NAMALWA (cell line): Measurements from ENCODE around the gene LEMD3.

ENCODE experiments used
- DNase-seq: peaks from one replicate; pipeline ENCODE4 v3.0.0-alpha.2; 2015; ENCODE audit warnings: low spot score

The LEMD3 gene

GRCh38 chr12:65170209-65170881 is 962 bp downstream of the LEMD3 start:
- peak; percentile 76 for DNase-seq

DNA sequence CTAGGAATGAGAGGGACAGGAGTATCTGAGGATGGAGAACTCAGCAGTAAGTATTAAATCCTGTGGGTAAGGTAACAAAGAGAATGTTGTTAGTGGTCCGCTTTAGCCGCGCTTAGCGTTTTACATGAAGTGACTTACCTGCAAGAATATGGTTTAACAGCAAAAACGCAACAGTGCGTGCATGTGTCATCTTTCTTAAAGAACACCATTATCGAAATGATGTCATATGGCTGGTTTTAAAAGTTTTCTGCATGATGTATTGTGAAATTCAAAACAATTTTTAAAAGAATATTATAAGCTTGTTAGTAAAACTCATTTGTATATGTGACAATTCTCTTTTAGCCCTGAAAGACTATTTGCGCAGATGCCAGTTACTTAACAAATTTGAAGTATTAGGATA is 1.7 kb downstream of the LEMD3 start:
- no peak for DNase-seq

- peak; percentile 62 for DNase-seq
These were observed 2.5 kb downstream of the LEMD3 start for GRCh38 chr12:65171870-65172269.

- no peak for DNase-seq
These were observed 6.0 kb downstream of the LEMD3 start for GRCh38 chr12:65175385-65175784.

GRCh38 chr12:65182012-65182739 is 12.8 kb downstream of the LEMD3 start:
- no peak for DNase-seq

DNA sequence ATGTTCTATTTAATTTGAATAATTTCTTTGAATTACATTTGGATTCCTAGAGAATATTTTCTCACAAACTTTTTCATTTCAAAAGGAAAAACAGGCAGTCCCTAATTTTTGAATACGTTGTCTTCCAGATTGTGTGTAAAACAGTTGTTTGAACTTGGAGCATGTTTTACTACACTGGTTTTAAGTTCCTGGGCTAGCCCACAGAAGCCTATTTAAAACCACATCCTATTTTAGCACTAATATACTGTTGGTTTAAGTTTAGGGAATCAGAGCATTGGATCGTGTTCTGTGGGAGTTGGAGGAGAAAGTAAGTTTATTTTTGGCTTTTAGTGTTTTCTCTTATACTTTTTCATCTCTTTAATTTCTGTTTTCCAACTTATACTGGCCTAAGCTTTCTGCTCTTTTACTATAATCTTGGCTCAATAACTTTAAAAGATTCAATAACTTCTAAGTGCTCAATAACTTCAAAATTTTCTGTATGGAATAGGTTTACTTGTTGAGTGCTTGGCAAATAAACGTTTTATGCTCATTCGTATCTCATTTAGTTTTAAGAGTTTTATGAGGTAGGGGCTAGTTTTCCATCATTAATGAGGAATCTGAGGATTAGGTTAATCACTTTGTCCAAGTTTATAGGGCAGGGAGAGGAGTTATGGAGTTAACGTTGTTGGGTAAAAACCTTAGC is 14.9 kb downstream of the LEMD3 start:
- DNase-seq: no peak

DNA sequence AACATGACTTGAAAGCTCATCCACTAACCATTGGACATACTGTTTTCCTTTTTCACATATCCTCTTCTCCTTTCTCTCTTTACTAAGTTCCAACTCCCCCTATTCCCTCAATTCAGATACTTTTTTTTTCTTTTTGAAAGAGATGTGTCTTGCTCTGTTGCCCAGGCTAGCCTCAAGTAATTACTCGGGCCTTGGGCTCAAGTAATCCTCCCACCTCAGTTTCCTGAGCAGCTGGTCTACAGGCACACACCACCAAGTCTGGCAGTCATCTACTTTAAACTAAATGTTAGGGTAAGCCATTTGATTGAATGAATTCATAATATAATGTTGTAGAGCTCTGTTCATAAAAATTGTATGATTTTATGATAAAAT is 15.5 kb downstream of the LEMD3 start:
- DNase-seq: no peak

- no peak for DNase-seq
These were observed 18.3 kb downstream of the LEMD3 start for GRCh38 chr12:65187665-65188064.

DNA sequence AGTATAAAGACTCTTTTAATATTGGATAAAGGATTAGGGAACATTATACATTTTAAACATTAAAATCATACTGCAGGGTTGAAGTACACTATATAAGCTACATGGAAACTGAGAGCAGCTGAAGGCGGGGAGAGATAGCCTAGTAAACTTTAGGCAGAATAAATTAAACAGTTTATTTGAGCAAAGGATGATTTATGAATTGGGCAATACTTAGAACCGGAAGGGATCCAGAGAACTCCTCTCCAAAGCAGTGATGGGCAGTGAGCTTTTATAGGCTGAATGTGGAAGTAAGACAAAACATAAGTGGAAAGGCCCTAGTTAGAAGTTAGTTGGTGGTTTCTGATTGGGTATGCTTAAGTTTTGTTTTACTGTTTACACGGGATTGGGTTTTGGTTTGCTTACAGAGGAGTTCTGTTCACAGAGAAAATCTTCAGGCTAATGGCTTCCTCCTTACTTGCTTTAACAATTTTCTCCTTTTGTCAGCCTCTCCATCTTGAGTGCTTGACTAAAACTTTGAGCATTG is 18.9 kb downstream of the LEMD3 start:
- DNase-seq: peak; percentile 39

DNA sequence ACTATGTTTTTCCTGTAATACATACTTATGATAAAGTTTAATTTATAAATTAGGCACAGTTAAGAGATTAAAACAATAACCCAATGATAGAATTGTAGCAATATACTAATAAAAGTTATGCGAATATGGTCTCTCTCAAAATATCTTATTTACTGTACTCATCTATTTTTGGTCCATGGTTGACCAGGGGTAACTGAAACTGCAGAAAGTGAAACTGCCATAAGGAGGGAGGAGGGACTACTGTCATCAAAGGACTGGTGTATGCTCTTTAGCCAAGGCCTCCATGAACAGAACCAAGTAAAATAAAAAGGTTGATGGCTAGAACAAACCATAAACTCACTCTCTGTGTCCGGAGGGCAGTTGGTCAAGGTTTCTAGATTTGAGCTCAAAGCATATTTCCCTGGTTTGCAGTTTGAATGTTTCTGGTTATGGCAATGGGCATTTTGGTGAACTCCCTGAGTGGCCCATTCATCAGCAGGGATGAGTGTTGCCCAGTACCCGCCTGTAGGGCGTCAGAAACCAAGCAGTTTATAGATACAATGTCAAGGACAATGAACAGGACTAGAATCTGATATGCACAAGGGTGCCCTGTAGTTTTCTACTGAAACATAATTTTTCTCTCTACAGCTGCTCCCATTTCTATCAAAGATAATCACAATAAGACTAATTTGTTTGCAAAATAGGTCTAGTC is 19.8 kb downstream of the LEMD3 start:
- DNase-seq: peak; percentile 67

DNA sequence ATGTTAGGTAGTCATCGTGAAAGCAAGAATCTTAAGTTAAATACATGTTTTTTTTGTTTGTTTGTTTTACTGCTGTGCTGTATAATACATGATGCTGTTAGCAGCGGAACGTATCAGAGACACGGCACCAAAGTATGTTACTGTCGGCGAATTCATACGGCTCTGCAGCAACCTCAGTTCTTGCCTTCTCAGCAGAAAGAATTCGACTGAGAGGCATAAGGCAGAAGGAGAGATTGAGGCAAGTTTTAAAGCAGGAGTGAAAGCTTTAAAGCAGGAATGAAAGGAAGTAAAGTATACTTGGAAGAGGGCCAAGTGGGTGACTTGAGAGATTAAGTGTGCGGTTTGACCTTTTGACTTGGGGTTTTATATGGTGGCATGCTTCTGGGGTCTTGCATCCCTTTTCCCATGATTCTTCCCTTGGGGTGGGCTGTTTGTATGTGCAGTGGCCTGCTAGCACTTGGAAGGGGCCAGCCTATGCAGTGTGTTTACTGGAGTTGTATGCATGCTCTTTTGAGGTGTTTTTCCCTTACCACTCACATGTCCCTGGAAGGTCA is 23.7 kb downstream of the LEMD3 start:
- DNase-seq: peak; percentile 47

- DNase-seq: peak; percentile 69
These were observed 25.6 kb downstream of the LEMD3 start for GRCh38 chr12:65194949-65195348.

DNA sequence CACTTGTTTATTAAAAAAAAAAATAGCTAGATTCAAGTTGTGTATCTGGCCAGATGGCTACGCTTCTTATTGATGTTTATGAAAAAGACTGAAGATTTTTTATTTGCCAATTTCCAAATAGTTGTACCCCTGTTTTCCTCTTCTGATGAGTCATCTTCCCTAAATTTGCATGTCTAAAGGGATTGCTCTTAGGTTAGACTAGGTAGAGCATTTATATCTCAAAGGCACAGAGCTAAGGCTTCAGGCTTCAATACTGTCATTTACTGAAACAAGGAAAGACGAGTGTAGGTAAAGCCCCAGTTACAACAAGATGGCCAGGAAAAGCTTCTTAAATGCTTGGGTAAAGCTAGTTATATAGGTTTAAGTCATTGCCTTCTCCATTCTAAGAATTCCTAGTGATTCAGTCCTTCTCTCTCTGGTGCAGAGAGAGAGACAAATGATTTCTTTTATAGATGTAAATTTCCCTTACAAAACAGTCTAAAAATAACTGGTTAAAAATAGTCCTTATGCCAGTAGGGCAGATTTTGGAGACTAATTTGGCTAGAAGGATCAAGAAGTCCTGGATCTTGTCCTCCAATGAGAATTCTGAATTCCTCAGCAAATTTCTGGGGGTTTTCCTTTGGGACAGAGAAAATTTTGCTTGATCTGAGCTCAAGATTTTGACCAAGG is 26.1 kb downstream of the LEMD3 start:
- DNase-seq: peak; percentile 47

DNA sequence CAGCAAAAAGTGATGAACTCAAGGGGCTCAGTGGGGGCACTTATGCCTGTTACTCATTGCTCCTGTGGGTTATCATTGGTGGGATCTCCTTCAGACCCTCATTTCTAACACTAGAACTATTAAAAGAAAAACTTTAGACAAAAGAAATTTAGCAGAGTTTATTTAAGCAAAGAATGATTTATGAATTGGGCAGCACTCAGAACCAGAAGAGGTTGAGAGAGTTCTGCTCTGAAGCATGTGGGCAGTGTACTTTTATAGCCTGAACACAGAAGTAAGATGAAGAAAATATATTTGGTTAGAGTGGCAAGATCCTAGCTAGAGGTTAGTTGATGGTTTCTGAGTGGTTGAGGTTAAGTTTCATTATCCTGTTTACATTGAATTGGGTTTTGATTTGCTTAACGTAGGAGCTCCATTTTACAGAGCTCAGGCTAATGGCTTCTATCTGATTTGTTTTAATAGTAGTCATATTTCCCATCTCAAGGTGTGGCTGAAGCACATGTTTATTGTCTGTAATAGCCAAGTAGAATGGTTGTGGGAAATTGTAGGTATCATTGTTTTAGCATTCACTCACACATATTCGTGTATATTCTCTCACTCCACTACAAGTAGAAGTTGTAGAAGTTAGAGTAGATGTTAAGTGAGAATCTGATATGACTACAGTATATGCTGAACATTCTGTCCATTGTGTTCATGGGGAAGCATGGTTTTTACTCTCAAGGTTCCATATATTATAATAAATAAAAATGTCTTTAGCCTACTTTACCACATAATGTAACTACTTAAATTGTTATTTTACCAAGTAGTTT is 27.6 kb downstream of the LEMD3 start:
- peak; percentile 23 for DNase-seq

DNA sequence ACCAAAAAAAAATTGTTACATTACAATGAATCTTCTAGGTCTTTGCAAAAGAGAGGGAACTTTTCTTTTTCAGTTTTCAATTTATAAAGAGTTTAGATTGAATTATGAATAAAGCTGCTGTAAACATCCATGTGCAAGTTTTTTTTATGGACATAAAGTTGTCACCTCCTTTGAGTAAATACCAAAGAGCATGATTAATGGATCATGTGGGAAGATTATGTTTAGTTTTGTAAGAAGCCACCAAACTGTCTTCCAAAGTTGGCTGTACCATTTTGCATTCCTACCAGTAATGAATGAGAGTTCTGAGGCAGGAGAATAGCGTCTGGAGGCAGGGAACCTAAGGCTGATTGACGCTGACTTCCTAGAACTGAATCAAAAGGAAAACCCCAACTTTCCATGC is 30.2 kb downstream of the LEMD3 start:
- DNase-seq: no peak

GRCh38 chr12:65200007-65200665 is 30.8 kb downstream of the LEMD3 start:
- no peak for DNase-seq

GRCh38 chr12:65203376-65203775 is 34.0 kb downstream of the LEMD3 start:
- DNase-seq: no peak

GRCh38 chr12:65204886-65205525 is 35.6 kb downstream of the LEMD3 start:
- DNase-seq: no peak

DNA sequence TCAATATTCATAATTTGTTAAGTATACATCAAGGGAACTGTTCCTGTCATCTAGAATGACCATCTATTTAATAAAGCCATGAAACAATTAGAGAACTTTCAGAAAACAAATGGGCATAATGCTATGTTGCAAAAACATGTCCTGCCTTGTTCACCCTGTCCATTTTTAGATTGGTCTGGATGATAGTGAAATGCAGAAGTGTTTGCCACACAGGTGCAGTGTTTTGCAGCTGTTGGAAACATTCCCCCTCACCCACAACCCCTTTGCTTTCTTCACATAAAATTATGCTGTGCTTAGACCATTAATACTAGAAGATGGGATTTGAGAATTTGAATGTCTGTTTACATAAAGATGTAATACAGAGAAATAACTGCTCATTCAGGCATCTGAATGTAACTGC is 36.5 kb downstream of the LEMD3 start:
- peak; percentile 80 for DNase-seq

GRCh38 chr12:65208125-65208524 is 38.7 kb downstream of the LEMD3 start:
- no peak for DNase-seq
